ENCODE data around the gene ARHGEF38. TPM values are rescaled to one million over a fixed set of nuclear protein-coding genes. Genes with fewer than 3 reads are reported as not detected.
"Not testable (repeated sequence)": the region's sequence is repeated elsewhere in the genome, so short reads cannot be mapped to it uniquely, and the experiment has no call there.

The ARHGEF38 gene
- total RNA-seq, 1 donor from 2014 or later: not detected

GRCh38 chr4:105683038-105683437 lies 130.6 kb downstream of the ARHGEF38 start:
- DNase-seq (ENCODE audit: low spot score): no peak
- Mint-ChIP-seq H3K27me3 (ENCODE audit: low read depth) (no peaks in the 10 kb centered on the region), H3K36me3 (ENCODE audit: low read depth) (peaks cover 14% of the 10 kb centered on the region), H3K4me3 (ENCODE audit: unreplicated experiment) (no peak overlapping the region), H3K4me1 (ENCODE audit: low read depth) (peaks cover 14% of the 10 kb centered on the region), H3K27ac (ENCODE audit: unreplicated experiment) (no peak overlapping the region), H3K9me3 (ENCODE audit: low read depth) (no peaks in the 10 kb centered on the region)
- TF ChIP-seq CTCF (IDR thresholded peaks at IDR 0.05): no peak

GRCh38 chr4:105686571-105686970 lies 134.2 kb downstream of the ARHGEF38 start:
- no peak overlapping the region for H3K4me3 Mint-ChIP-seq (ENCODE audit: unreplicated experiment)
- no peak overlapping the region for H3K27ac Mint-ChIP-seq (ENCODE audit: unreplicated experiment)
- H3K4me1 Mint-ChIP-seq (ENCODE audit: low read depth): peaks cover 3% of the 10 kb centered on the region
- no peak for TF ChIP-seq CTCF (IDR thresholded peaks at IDR 0.05)
- H3K27me3 Mint-ChIP-seq (ENCODE audit: low read depth): no peaks in the 10 kb centered on the region
- no peak for DNase-seq (ENCODE audit: low spot score)
- H3K9me3 Mint-ChIP-seq (ENCODE audit: low read depth): no peaks in the 10 kb centered on the region
- peaks cover 26% of the 10 kb centered on the region for H3K36me3 Mint-ChIP-seq (ENCODE audit: low read depth)

- DNase-seq (ENCODE audit: low spot score); H3K4me1 Mint-ChIP-seq (ENCODE audit: low read depth); H3K27me3 Mint-ChIP-seq (ENCODE audit: low read depth): not testable (repeated sequence)
Measured at GRCh38 chr4:105694812-105695211, 142.4 kb downstream of the ARHGEF38 start.

GRCh38 chr4:105695832-105696231 lies 143.4 kb downstream of the ARHGEF38 start:
- not testable (repeated sequence) for DNase-seq (ENCODE audit: low spot score); H3K4me1 Mint-ChIP-seq (ENCODE audit: low read depth); H3K9me3 Mint-ChIP-seq (ENCODE audit: low read depth); H3K4me3 Mint-ChIP-seq (ENCODE audit: unreplicated experiment); H3K27ac Mint-ChIP-seq (ENCODE audit: unreplicated experiment); H3K27me3 Mint-ChIP-seq (ENCODE audit: low read depth)
- peaks cover 16% of the 10 kb centered on the region for H3K36me3 Mint-ChIP-seq (ENCODE audit: low read depth)

More at GRCh38 chr4:105694812-105695211, 142.4 kb downstream of the ARHGEF38 start:
- not testable (repeated sequence) for H3K27ac Mint-ChIP-seq (ENCODE audit: unreplicated experiment); H3K9me3 Mint-ChIP-seq (ENCODE audit: low read depth); H3K4me3 Mint-ChIP-seq (ENCODE audit: unreplicated experiment)
- peaks cover 18% of the 10 kb centered on the region for H3K36me3 Mint-ChIP-seq (ENCODE audit: low read depth)

GRCh38 chr4:105698607-105699006 lies 146.2 kb downstream of the ARHGEF38 start:
- Mint-ChIP-seq H3K36me3 (ENCODE audit: low read depth) (peaks cover 9% of the 10 kb centered on the region), H3K9me3 (ENCODE audit: low read depth) (no peaks in the 10 kb centered on the region), H3K27ac (ENCODE audit: unreplicated experiment) (no peak overlapping the region), H3K27me3 (ENCODE audit: low read depth) (no peaks in the 10 kb centered on the region), H3K4me1 (ENCODE audit: low read depth) (peaks cover 3% of the 10 kb centered on the region), H3K4me3 (ENCODE audit: unreplicated experiment) (no peak overlapping the region)
- DNase-seq (ENCODE audit: low spot score): no peak
- no peak for TF ChIP-seq CTCF (IDR thresholded peaks at IDR 0.05)

GRCh38 chr4:105707782-105708180 lies 155.4 kb downstream of the ARHGEF38 start:
- DNase-seq (ENCODE audit: low spot score): no peak
- no peaks in the 10 kb centered on the region for H3K9me3 Mint-ChIP-seq (ENCODE audit: low read depth)
- peak overlapping the region; percentile 99 for H3K27ac Mint-ChIP-seq (ENCODE audit: unreplicated experiment)
- H3K36me3 Mint-ChIP-seq (ENCODE audit: low read depth): no peaks in the 10 kb centered on the region
- TF ChIP-seq CTCF (IDR thresholded peaks at IDR 0.05): no peak
- H3K27me3 Mint-ChIP-seq (ENCODE audit: low read depth): no peaks in the 10 kb centered on the region
- peaks cover 30% of the 10 kb centered on the region for H3K4me1 Mint-ChIP-seq (ENCODE audit: low read depth)
- peak overlapping the region; percentile 96 for H3K4me3 Mint-ChIP-seq (ENCODE audit: unreplicated experiment)

All from chondrocyte (in vitro differentiated cells).